Spleen (tissue), 11 donors: ENCODE measurements around the gene TMEM170B. TPM values are rescaled to one million over a fixed set of nuclear protein-coding genes. Genes with fewer than 3 reads are reported as not detected.

ENCODE experiments used
- DNase-seq: peaks from one replicate; pipeline ENCODE4 v3.0.0-alpha.2; 2020
- H3K27ac ChIP-seq, 8 donors: fragments of 200-600 bp; sonication (generic) in 7 of 8; 1 replicate in 4 of 8; 2 replicates in 4 of 8; pipeline versions ENCODE4 v1.5.0 to v1.8.0; 2016 to 2021; ENCODE audit warnings: inconsistent platforms in 4 of 8, mild to moderate bottlenecking in 4 of 8, moderate library complexity in 1 of 8
- H3K27me3 ChIP-seq, 7 donors: fragments of 200-600 bp; sonication (generic) in 6 of 7; replicated peaks in 1 of 7; 1 replicate in 4 of 7; 2 replicates in 3 of 7; pipeline versions ENCODE4 v1.5.0 to v1.8.0; 2016 to 2021; ENCODE audit warnings: inconsistent platforms in 3 of 7, mild to moderate bottlenecking in 1 of 7
- H3K36me3 ChIP-seq, 6 donors: fragments of 200-600 bp; sonication (generic) in 5 of 6; 1 replicate in 4 of 6; 2 replicates in 2 of 6; pipeline versions ENCODE4 v1.5.0 to v1.8.0; 2016 to 2021; ENCODE audit warnings: inconsistent platforms in 2 of 6
- H3K4me1 ChIP-seq, 6 donors: fragments of 200-600 bp; sonication (generic) in 5 of 6; 1 replicate in 3 of 6; 2 replicates in 3 of 6; pipeline versions ENCODE4 v1.5.0 to v1.8.0; 2016 to 2021; ENCODE audit warnings: inconsistent platforms in 3 of 6
- H3K4me3 ChIP-seq, 8 donors: fragments of 200-600 bp; sonication (generic) in 7 of 8; 1 replicate in 4 of 8; 2 replicates in 4 of 8; pipeline versions ENCODE4 v1.5.0 to v1.8.0; 2016 to 2021; ENCODE audit warnings: inconsistent platforms in 4 of 8, mild to moderate bottlenecking in 4 of 8, moderate library complexity in 2 of 8
- H3K9me3 ChIP-seq, 8 donors: fragments of 200-600 bp; sonication (generic) in 7 of 8; 1 replicate in 4 of 8; 2 replicates in 4 of 8; pipeline versions ENCODE4 v1.5.0 to v1.8.0; 2016 to 2021; ENCODE audit warnings: inconsistent platforms in 4 of 8
- POLR2A ChIP-seq, 3 donors: fragments of 450-650 bp; IDR thresholded peaks; one replicate each; pipeline ENCODE4 v1.5.1; 2017; ENCODE audit warnings: antibody characterized with exemption in 3 of 3, mild to moderate bottlenecking in 1 of 3
- POLR2AphosphoS5 ChIP-seq, 3 donors: sonication (generic); formaldehyde crosslinking; IDR thresholded peaks; one replicate each; pipeline ENCODE4 v1.5.1; 2017; ENCODE audit warnings: antibody characterized with exemption in 3 of 3
- WGBS, 5 donors: extraction: QIAGEN DNeasy Blood & Tissue Kit in 3 of 5; methylation state at CpG; one replicate each; pipeline versions ENCODE4 v1.1.5 to v1.1.7; 2013 to 2018; 5-methylcytosine and 5-hydroxymethylcytosine counted together
- intact Hi-C: fragments of 100-400 bp; cut with DNase I; formaldehyde crosslinking; loops from one replicate; pipeline ENCODE4 v1.15.0; 2023; ENCODE audit warnings: low total_unique reads
- polyA plus RNA-seq, 3 donors: library from polyadenylated mRNA; stranded (reverse); fragments of 200-250 nt; gene quantifications; one replicate each; pipeline ENCODE4 v1.2.1, GENCODE V29; 2013
- total RNA-seq, 7 donors: library from RNA; depleted of rRNA in 3 of 7; stranded (reverse); fragments of >200 nt in 3 of 7; fragmentation: NEBNext Ultra II Directional in 4 of 7; extraction: Animal tissue kit (Norgen Biotek cat#: 25700) in 4 of 7; gene quantifications; one replicate each; pipeline versions ENCODE4 v1.1.0 to v1.2.1, GENCODE V29; 2016 to 2021
- TF ChIP-seq, protein P1 (sequence below), 11 experiments: fragments of 200-600 bp in 7 of 11; fragments of 450-650 bp in 4 of 11; sonication (generic) in 4 of 11; IDR thresholded peaks in 8 of 11; conservative IDR thresholded peaks in 3 of 11; 1 replicate in 7 of 11; 2 replicates in 4 of 11; pipeline versions ENCODE4 v1.4.0 to v1.8.0; 2016 to 2021; ENCODE audit warnings: antibody characterized with exemption in 11 of 11, inconsistent platforms in 4 of 11, mild to moderate bottlenecking in 1 of 11
- donor health status: healthy with polysubstance abuse.
- donor health status: DM: no; HTN: no; CAD: no; lungs with moderate emphysema.
- donor health status: DM: no; HTN: no; CAD: no.
- donor health status: Bipolar disorder and iron deficiency.
- donor health status: healthy.
- donor health status: DM: no; HTN: no; CAD: no.
- donor health status: DM: yes; HTN: yes; CAD: no.

TMEM170B gene
- total and polyA plus RNA-seq, 10 donors = 1.2 to 19.8 (median 7.6) TPM

DNA sequence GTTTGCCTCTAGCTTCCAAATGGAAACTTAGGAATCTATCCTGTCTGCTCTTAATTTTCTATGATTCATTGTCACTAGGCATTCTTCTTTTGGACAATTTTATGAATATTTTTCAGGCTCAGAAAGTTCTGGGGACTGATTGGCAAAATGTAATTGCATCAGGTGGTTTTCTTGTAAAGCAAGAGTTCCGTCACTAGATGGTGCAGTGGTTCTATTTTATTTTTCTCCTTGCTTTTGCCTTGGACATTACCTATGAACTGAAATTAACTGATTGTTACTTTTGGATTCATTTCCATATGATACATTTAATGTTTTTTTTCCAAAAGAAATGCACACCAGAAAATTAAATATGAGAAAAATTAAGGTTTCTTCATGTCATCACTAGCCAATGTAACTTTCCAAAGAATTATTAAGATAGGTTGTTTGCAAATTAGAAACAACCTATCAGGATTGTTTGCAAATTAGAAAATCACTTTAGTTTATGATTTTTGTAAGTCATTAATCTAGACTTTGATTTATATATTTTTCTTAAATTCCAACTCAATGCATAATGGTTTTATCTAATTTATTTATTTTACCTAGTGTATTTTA, 48.0 kb downstream of the TMEM170B start:
- DNase-seq = no peak
- H3K27me3 ChIP-seq = no peaks in the 10 kb centered on the region
- TF ChIP-seq, protein P1, sequence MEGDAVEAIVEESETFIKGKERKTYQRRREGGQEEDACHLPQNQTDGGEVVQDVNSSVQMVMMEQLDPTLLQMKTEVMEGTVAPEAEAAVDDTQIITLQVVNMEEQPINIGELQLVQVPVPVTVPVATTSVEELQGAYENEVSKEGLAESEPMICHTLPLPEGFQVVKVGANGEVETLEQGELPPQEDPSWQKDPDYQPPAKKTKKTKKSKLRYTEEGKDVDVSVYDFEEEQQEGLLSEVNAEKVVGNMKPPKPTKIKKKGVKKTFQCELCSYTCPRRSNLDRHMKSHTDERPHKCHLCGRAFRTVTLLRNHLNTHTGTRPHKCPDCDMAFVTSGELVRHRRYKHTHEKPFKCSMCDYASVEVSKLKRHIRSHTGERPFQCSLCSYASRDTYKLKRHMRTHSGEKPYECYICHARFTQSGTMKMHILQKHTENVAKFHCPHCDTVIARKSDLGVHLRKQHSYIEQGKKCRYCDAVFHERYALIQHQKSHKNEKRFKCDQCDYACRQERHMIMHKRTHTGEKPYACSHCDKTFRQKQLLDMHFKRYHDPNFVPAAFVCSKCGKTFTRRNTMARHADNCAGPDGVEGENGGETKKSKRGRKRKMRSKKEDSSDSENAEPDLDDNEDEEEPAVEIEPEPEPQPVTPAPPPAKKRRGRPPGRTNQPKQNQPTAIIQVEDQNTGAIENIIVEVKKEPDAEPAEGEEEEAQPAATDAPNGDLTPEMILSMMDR (IDR thresholded peaks at IDR 0.05 in 8 of 11, conservative IDR thresholded peaks at IDR 0.05 in 3 of 11) = peak in 10 of 11 experiments; percentile 10 to 76 (median 59)
- no peak for TF ChIP-seq POLR2A (IDR thresholded peaks at IDR 0.05)
- H3K27ac ChIP-seq = no peak overlapping the region
- H3K4me1 ChIP-seq = peaks cover 0 to 32% (median 5%) of the 10 kb centered on the region in 6 donors
- no peaks in the 10 kb centered on the region for H3K36me3 ChIP-seq
- WGBS, 5 donors = 5 to 35% (median 23%) methylated on average over 1 of the region's 1 CpG
- no peaks in the 10 kb centered on the region for H3K9me3 ChIP-seq
- no peak overlapping the region for H3K4me3 ChIP-seq
- intact Hi-C loops = loop anchor here (10.0 kb wide), 2 partner anchors 649 to 1019 kb away; no protein-coding TSS in a partner anchor

- DNase-seq = no peak
- Histone ChIP-seq H3K4me3 (no peak overlapping the region), H3K4me1 (peaks cover 0 to 26% (median 5%) of the 10 kb centered on the region in 6 donors), H3K36me3 (no peaks in the 10 kb centered on the region), H3K9me3 (no peaks in the 10 kb centered on the region), H3K27me3 (no peaks in the 10 kb centered on the region), H3K27ac (peak overlapping the region in 2 of 8 donors; percentile 15 to 32)
- TF ChIP-seq, protein P1 (IDR thresholded peaks at IDR 0.05 in 8 of 11, conservative IDR thresholded peaks at IDR 0.05 in 3 of 11) = no peak
- TF ChIP-seq POLR2A (IDR thresholded peaks at IDR 0.05) (no peak), POLR2AphosphoS5 (IDR thresholded peaks at IDR 0.05) (no peak)
- WGBS, 5 donors = 82 to 88% (median 85%) methylated on average over 4 of the region's 4 CpGs
- intact Hi-C loops = loop anchor here (10.0 kb wide), 2 partner anchors 649 to 1019 kb away; no protein-coding TSS in a partner anchor
These were observed 48.6 kb downstream of the TMEM170B start for GRCh38 chr6:11586117-11586516.

- H3K4me1 ChIP-seq = peaks cover 0 to 22% (median 5%) of the 10 kb centered on the region in 6 donors
- H3K9me3 ChIP-seq = no peaks in the 10 kb centered on the region
- no peak for DNase-seq
- H3K27me3 ChIP-seq = no peaks in the 10 kb centered on the region
- peak overlapping the region in 2 of 8 donors; percentile 15 to 32 for H3K27ac ChIP-seq
- no peak overlapping the region for H3K4me3 ChIP-seq
- no peaks in the 10 kb centered on the region for H3K36me3 ChIP-seq
- intact Hi-C loops = loop anchor here (10.0 kb wide), 2 partner anchors 648 to 1018 kb away; no protein-coding TSS in a partner anchor
- 73 to 88% (median 81%) methylated on average over 7 of the region's 7 CpGs for WGBS, 5 donors
- no peak for TF ChIP-seq POLR2A (IDR thresholded peaks at IDR 0.05)
- no peak for TF ChIP-seq POLR2AphosphoS5 (IDR thresholded peaks at IDR 0.05)
- TF ChIP-seq, protein P1 (IDR thresholded peaks at IDR 0.05 in 8 of 11, conservative IDR thresholded peaks at IDR 0.05 in 3 of 11) = no peak
These were observed 49.0 kb downstream of the TMEM170B start for GRCh38 chr6:11586536-11586935.

DNA sequence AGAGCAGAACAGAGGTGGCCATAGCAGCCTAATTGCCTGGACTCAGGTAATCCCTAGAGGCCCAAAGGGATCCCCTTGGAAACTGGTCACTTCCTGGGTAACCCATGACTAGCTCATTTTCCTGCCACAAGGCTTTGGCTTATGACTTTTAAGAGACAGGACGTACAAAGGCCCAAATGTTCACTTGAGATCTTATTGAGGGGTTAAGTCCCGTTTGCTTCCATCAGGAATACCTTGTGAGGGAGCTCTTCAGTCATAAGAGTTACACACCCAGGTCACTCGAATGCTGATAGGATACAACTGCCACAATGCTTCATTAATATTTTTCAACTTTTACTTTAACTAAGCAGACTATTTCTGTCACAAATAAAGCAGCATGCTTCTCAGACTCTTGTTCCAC, 51.7 kb downstream of the TMEM170B start:
- H3K27me3 ChIP-seq = no peaks in the 10 kb centered on the region
- H3K4me3 ChIP-seq = no peak overlapping the region
- H3K9me3 ChIP-seq = no peaks in the 10 kb centered on the region
- no peak overlapping the region for H3K27ac ChIP-seq
- TF ChIP-seq POLR2A (IDR thresholded peaks at IDR 0.05) (no peak), POLR2AphosphoS5 (IDR thresholded peaks at IDR 0.05) (no peak)
- TF ChIP-seq, protein P1 (IDR thresholded peaks at IDR 0.05 in 8 of 11, conservative IDR thresholded peaks at IDR 0.05 in 3 of 11) = no peak
- no peaks in the 10 kb centered on the region for H3K36me3 ChIP-seq
- no peak for DNase-seq
- WGBS, 5 donors = 53 to 90% (median 77%) methylated on average over 3 of the region's 3 CpGs
- H3K4me1 ChIP-seq = peaks cover 0 to 25% (median 7%) of the 10 kb centered on the region in 6 donors
- intact Hi-C loops = loop anchor here (10.0 kb wide), 2 partner anchors 646 to 1016 kb away; no protein-coding TSS in a partner anchor
